ENCODE measurements around the gene SPAST. TPM values are rescaled to one million over a fixed set of nuclear protein-coding genes. Genes with fewer than 3 reads are reported as not detected.
"Not testable (repeated sequence)": the region's sequence is repeated elsewhere in the genome, so short reads cannot be mapped to it uniquely, and the experiment has no call there.

The SPAST gene
- total and polyA plus RNA-seq, 12 donors, result 2.4 to 10.9 (median 9.1) TPM

GRCh38 chr2:32161296-32161695, 97.9 kb downstream of the SPAST start:
- Histone ChIP-seq H3K27ac (no peak overlapping the region), H3K4me1 (peaks cover 0 to 13% (median 9%) of the 10 kb centered on the region in 9 donors), H3K4me3 (no peak overlapping the region), H3K9me3 (peaks cover 0 to 8% (median 0%) of the 10 kb centered on the region in 11 donors), H3K36me3 (peaks cover 0 to 11% (median 0%) of the 10 kb centered on the region in 9 donors), H3K27me3 (no peaks in the 10 kb centered on the region)
- DNase-seq (no peak), ATAC-seq (no peak)
- intact Hi-C loops (cut with DNase I), result loop anchor here in 2 of 10 donors (10.0 kb wide), 3 partner anchors 96 to 194 kb away; partner anchors contain the start of genes BIRC6 (in 1 of the 2) and SPAST (in 1 of the 2)
- 48 to 51% methylated on average over 2 of the region's 2 CpGs for WGBS, 2 donors
- no peak for TF ChIP-seq CTCF (IDR thresholded peaks at IDR 0.05)

- ATAC-seq, H3K36me3 ChIP-seq, H3K27ac ChIP-seq, H3K9me3 ChIP-seq, H3K27me3 ChIP-seq, DNase-seq: not testable (repeated sequence)
- Histone ChIP-seq H3K4me3 (peak overlapping the region in 2 of 10 donors; percentile 82 to 90), H3K4me1 (peaks cover 0 to 26% (median 17%) of the 10 kb centered on the region in 9 donors)
- intact Hi-C loops (cut with DNase I), result loop anchor here in 2 of 10 donors (10.0 kb wide), 3 partner anchors 99 to 191 kb away; partner anchors contain the start of genes BIRC6 (in 1 of the 2) and SPAST (in 1 of the 2)
- 91% methylated on average over 10 of the region's 10 CpGs for WGBS, 2 donors
Observed at GRCh38 chr2:32164254-32164653, 100.9 kb downstream of the SPAST start.

DNA sequence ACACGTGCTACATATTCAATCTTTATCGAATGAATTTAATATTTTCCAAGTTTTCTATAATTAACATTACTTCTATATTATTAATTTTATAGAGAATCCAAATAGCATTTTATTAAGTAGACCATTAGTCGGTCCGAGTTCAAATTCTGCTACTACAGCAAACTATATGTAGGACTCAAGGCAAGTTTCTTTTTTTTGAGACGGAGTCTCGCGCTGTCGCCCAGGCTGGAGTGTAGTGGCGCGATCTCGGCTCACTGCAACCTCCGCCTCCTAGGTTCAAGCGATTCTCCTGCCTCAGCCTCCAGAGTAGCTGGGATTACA, 101.6 kb downstream of the SPAST start:
- ATAC-seq, result peak in 6 of 8 donors; percentile 1 to 35 (median 8)
- 4 to 7% methylated on average over 13 of the region's 13 CpGs for WGBS, 2 donors
- intact Hi-C loops (cut with DNase I), result loop anchor here in 3 of 10 donors (1.0 to 10.0 kb wide), 5 partner anchors 100 to 190 kb away; partner anchors contain the start of genes SPAST (in 2 of the 3), BIRC6 (in 1 of the 3) and YIPF4 (in 1 of the 3)

GRCh38 chr2:32166115-32166574, 102.8 kb downstream of the SPAST start:
- ATAC-seq (peak in 1 of 8 donors; percentile 5), DNase-seq (no peak)
- peak overlapping the region in 9 of 10 donors; percentile 88 to 97 (median 91) for H3K27ac ChIP-seq
- TF ChIP-seq CTCF (IDR thresholded peaks at IDR 0.05), result no peak
- peaks cover 0 to 8% (median 0%) of the 10 kb centered on the region in 9 donors for H3K36me3 ChIP-seq
- intact Hi-C loops (cut with DNase I), result loop anchor here in 3 of 10 donors (5.0 to 10.0 kb wide), 4 partner anchors 101 to 189 kb away; partner anchors contain the start of genes BIRC6 (in 1 of the 3), SPAST (in 1 of the 3) and YIPF4 (in 1 of the 3)
- whole genome bisulfite sequencing, 2 donors, result 2 to 3% methylated on average over 11 of the region's 11 CpGs
- peaks cover 0 to 26% (median 17%) of the 10 kb centered on the region in 9 donors for H3K4me1 ChIP-seq
- H3K27me3 ChIP-seq, result no peaks in the 10 kb centered on the region
- peak overlapping the region; percentile 69 to 93 (median 82) for H3K4me3 ChIP-seq
- H3K9me3 ChIP-seq, result no peaks in the 10 kb centered on the region

More for the DNA sequence above, 101.6 kb downstream of the SPAST start:
- Histone ChIP-seq H3K4me3 (peak overlapping the region; percentile 69 to 93 (median 82)), H3K27ac (peak overlapping the region; percentile 63 to 97 (median 91)), H3K4me1 (peaks cover 0 to 26% (median 17%) of the 10 kb centered on the region in 9 donors)
- H3K9me3 ChIP-seq, DNase-seq, H3K27me3 ChIP-seq, H3K36me3 ChIP-seq: not testable (repeated sequence)

- WGBS, 2 donors, result 81 to 84% methylated on average over 2 of the region's 2 CpGs
- Histone ChIP-seq H3K4me1 (peaks cover 0 to 26% (median 17%) of the 10 kb centered on the region in 9 donors), H3K36me3 (peaks cover 0 to 31% (median 3%) of the 10 kb centered on the region in 9 donors), H3K9me3 (no peaks in the 10 kb centered on the region), H3K27me3 (no peaks in the 10 kb centered on the region), H3K4me3 (no peak overlapping the region), H3K27ac (no peak overlapping the region)
- ATAC-seq (no peak), DNase-seq (no peak)
- intact Hi-C loops (cut with DNase I), result loop anchor here in 3 of 10 donors (5.0 to 10.0 kb wide), 4 partner anchors 104 to 186 kb away; partner anchors contain the start of genes BIRC6 (in 1 of the 3), SPAST (in 1 of the 3) and YIPF4 (in 1 of the 3)
- no peak for TF ChIP-seq CTCF (IDR thresholded peaks at IDR 0.05)
Observed at GRCh38 chr2:32168513-32168912, 105.2 kb downstream of the SPAST start.
